HG02884 (cell line): ENCODE measurements around the gene NECTIN1.

Experiments used
- ATAC-seq: cut with Tn5 transposase; IDR thresholded peaks from one replicate; pipeline ENCODE4 v1.9.1; 2021; ENCODE audit warnings: mild to moderate bottlenecking, moderate library complexity; ENCODE audit not compliant: unreplicated experiment

Gene NECTIN1

DNA sequence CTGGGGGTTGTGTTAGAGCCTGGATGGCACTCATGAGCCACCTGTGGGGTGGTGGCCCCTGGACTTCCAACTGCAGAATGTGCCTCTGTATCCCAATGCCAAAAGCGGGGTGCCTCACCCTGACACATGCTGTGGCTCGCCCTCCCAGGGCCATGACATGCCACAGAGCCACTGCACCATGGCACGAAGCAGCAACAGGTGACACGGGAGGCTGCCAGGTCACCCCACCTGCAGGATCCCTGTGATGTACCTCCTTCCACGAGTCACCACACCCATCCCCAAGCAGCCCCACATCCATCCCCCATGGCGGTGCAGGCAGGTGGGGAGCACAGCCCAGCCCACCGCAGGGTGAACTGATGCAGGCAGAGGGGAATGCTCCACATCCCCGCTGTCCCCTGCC is 14.8 kb downstream of the NECTIN1 start:
- no peak for ATAC-seq

GRCh38 chr11:119713359-119714040 is 15.5 kb downstream of the NECTIN1 start:
- no peak for ATAC-seq

DNA sequence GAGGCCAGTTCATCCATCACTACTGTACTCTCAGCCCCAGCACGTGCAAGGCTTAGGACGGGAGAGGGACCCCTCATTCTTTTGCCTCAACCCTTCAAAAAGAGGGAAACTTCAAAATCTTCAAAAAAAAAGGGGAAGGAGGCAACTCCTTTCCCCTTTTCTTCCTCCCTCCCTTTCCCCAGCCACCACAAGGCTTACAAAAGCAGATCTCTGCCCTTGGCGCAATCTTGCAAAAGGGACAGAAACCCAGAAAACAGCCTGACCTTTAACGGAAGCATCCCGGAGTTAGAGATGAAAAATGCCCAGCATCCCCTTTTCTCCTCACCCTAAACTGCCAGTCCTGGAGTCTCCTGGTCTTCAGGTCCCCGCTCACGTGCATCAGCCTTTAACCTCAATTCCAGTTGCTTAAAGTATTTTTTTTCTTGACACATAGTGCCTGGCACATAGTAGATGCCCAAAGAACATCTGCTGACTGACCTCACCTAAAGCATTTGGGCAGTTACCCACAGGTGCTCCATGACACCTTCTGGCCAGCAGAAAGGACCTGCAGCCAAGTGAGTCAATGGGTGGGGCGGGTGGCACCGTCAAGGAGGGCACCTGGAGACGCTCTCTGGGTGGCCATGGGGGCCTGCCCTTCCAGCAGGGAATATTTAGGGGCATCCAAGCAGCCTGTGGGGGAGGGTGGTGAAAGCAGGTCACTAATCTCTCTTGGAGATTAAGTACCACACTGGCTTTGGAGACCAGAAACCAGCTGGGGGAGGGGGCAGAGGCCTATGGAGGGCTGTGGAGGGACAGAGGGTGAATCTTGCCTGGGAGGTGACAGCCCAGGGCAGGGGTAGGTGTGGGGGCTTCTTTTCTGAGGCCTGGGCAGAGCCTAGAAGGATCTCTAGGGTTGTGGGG is 16.3 kb downstream of the NECTIN1 start:
- no peak for ATAC-seq

GRCh38 chr11:119712006-119712405 is 17.0 kb downstream of the NECTIN1 start:
- ATAC-seq = no peak

GRCh38 chr11:119711476-119711875 is 17.5 kb downstream of the NECTIN1 start:
- ATAC-seq = no peak

DNA sequence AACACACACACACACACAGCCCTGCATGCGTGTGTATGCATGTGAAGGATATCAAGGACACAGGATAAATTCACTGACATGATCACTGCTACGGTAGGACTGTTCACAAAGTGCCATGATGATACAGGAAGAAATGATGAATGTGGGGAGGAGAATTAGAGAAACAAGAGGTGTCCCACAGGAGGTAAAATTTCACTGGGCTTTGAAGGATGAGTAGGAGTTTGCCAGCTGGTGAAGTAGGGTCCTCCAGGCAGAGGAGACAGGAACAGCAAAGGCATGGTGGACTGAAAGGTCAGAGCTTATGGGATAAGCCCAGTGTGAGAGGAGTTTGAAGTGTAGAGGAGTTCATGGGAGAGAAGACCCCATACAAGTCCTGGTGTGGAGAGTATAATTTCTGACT is 18.6 kb downstream of the NECTIN1 start:
- ATAC-seq = no peak

- ATAC-seq = no peak
These were observed 19.2 kb downstream of the NECTIN1 start for GRCh38 chr11:119709638-119710346.

GRCh38 chr11:119709171-119709570 is 19.8 kb downstream of the NECTIN1 start:
- ATAC-seq = no peak

GRCh38 chr11:119708384-119708783 is 20.6 kb downstream of the NECTIN1 start:
- ATAC-seq = no peak

DNA sequence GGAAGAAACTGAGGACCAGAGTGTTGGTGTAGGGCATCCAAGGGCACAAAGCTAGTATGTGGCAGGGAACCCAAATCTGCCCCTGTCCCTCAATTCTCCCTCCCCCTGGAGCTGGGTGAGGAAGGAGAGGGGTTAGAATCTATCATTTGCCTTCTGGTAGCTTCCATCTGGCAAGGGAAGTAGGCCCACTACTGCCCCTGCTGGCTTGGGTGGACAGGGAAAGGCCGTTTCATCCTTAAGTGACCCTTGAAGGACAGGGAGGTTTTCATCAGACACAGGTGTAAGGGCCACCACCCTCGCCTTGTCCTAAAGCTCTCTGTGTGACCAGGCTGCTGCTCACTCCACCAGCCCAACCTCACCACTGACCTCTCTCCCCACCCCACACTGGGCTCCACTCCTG is 22.1 kb downstream of the NECTIN1 start:
- no peak for ATAC-seq

- no peak for ATAC-seq
These were observed 23.0 kb downstream of the NECTIN1 start for GRCh38 chr11:119706029-119706428.

DNA sequence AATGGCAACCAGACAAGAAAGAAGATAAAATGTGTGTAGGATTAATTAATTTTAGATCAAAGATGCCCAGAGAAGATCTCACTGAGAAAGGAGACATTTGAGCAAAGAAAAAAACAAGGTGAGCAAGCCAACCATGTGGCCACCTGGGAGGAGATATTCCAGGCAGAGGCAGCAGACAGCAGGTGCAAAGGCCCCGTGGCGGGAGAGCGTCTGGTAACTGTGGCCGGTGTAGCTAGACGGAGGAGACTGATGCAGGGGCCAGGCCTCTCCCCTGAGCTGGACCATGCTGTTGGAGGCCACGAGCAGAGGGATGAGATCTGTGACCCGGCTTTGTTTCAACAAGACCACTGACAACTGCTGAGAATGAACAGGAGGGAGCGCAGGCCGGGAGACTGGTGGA is 23.6 kb downstream of the NECTIN1 start:
- no peak for ATAC-seq

DNA sequence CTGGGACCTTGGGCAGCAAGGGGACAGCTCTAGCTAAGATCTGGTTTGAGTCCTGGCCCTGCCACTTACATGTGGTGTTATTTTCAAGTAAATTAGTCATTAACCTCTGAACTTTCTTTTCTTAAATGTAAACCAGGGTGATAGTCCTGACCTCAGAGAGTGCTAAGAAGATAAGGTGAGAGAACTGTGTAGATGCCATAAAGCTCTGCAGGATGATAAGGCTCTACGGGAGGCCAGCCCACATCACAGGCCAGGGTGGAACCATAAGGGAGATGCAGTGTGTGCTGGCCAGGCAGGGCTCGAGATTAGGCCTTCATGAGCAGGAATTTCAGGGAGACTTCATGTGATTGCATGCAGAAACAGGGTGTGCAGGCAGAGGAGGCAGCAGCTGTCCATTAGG is 24.2 kb downstream of the NECTIN1 start:
- no peak for ATAC-seq

- ATAC-seq = no peak
These were observed 27.1 kb downstream of the NECTIN1 start for GRCh38 chr11:119701591-119702549.

DNA sequence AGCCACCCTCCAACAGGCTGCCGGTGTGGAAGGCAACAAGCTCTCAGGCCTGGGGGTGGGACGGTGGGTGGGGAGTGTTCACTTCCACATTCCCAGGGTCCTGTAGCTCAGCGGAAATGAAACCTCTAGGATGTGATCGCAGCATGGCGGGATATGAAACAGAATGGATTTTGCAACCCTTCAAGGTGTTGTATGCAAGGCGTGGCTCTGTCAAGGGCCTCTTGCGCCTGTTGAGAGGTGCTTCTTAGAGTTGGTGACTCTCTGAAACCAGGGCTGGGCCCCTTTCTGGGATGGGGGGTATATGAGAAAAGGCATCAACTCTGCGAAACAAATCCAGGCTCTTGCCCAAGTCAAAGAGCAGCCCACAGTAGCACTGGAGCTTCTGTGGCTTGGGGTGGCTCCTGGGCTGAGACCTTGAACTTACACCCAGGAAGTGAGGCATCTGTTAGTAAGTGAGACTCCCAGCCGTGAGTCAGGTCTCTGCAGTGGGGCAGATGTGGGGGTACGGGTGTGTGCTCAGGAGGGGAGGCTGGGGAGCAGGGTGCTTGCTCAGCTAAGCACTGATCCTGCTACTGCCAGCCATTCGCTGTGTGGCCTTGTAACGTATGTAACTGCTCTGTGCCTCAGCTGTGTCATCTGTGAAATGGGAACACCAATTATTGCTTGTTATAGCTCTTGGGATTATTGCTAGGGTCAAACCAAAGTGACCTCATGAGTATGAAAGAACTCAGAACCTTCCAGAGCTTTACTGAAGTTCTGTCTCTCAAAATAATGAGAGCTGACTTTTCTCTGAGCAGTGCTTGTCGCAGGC is 28.3 kb downstream of the NECTIN1 start:
- no peak for ATAC-seq

- no peak for ATAC-seq
These were observed 29.0 kb downstream of the NECTIN1 start for GRCh38 chr11:119700030-119700429.

GRCh38 chr11:119699227-119699626 is 29.8 kb downstream of the NECTIN1 start:
- ATAC-seq = no peak

DNA sequence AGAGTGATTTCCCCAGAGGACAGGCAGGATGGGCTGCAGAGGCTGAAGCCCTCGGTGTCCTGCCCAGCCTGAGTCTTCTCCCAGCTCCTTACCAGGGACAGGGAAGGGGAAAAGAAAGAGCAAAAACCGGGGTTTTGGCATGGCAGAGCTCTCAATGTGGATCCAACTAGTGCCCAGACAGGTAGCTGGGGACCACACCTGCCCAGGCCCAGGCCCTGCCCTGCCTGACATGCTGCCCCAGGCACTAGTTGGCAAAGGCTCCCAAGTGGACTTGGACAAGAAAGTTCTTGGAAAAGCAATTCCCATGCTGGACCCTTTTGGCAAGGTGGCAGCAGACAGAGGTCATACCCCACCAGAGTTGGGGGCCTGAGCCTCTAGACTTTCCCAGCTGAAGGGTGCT is 31.1 kb downstream of the NECTIN1 start:
- no peak for ATAC-seq

DNA sequence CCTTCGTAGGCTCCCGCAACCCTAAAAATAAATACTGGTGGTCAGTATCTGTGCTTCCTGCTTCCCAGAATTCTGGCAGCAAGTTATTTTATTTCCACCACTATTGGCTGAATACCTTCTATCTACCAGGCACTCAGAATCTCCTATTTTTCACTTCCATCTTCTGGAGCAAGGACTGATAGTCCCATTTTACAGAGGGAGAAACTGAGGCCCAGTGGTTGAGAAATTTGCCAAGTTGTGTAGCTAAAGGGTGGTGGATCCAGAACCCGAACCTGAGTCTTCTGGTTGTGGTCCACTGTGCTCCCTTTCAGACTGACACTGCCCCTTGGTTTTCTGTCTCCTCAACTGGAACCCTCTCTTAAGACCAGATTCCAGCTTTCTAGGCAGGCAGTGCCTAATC is 31.6 kb downstream of the NECTIN1 start:
- ATAC-seq = no peak
